GM06990 (cell line): ENCODE data around the gene PEX11G.

Source experiments
- DNase-seq: peaks from one replicate; pipeline ENCODE4 v3.0.0-alpha.2; 2011; ENCODE audit not compliant: insufficient read length; ENCODE audit errors: extremely low read depth
- H3K27me3 ChIP-seq: replicated peaks from 2 replicates; pipeline ENCODE4 v1.6.0; 2011; ENCODE audit warnings: low read length; ENCODE audit not compliant: control insufficient read depth, insufficient read depth
- H3K36me3 ChIP-seq: 2 replicates; pipeline ENCODE4 v1.5.1; 2011; ENCODE audit warnings: low read length; ENCODE audit not compliant: control insufficient read depth, insufficient read depth
- H3K4me3 ChIP-seq: replicated peaks from 2 replicates; pipeline ENCODE4 v1.5.1; 2011; ENCODE audit warnings: low read depth, mild to moderate bottlenecking, control low read depth, low read length
- TF ChIP-seq, protein P1 (sequence below): IDR thresholded peaks from 2 replicates; pipeline ENCODE4 v1.5.1; 2011; ENCODE audit warnings: low read length, control low read depth, mild to moderate bottlenecking, inconsistent platforms; ENCODE audit not compliant: insufficient read depth, poor library complexity, severe bottlenecking

Gene PEX11G

DNA sequence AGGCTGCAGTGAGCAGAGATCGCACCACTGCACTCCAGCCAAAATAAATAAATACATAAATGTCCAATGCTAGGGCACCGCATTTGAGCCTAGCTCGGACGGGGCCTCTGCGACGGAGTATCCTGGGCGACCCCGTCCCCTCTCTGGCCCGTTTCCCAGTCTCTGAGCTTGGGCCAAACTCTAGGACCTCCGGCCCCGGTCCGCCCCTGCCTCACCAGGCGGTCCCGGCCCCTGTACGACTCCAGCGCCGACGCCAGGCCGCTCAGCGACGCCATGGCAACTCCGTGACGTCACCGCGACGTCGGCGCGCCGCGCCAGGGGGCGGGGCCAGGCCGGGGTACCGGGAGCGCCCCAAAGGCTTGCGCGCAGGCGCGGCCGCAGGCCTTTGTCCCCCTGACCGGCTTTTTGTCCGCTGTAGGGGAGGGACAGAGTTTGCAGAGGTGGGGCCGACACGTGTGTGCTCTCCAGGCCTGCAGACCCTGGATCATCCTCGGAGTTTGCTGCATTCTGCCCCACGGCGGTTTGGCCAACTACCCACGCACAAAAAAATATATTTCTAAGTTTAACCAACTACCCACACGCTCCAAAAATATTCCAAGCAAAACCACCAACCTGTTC, at the start of gene PEX11G:
TSS of gene PEX11G (minus strand) at position 300 of the 618 bp plus-strand sequence. CDS start at position 275, 25 bp downstream.
- TF ChIP-seq, protein P1, sequence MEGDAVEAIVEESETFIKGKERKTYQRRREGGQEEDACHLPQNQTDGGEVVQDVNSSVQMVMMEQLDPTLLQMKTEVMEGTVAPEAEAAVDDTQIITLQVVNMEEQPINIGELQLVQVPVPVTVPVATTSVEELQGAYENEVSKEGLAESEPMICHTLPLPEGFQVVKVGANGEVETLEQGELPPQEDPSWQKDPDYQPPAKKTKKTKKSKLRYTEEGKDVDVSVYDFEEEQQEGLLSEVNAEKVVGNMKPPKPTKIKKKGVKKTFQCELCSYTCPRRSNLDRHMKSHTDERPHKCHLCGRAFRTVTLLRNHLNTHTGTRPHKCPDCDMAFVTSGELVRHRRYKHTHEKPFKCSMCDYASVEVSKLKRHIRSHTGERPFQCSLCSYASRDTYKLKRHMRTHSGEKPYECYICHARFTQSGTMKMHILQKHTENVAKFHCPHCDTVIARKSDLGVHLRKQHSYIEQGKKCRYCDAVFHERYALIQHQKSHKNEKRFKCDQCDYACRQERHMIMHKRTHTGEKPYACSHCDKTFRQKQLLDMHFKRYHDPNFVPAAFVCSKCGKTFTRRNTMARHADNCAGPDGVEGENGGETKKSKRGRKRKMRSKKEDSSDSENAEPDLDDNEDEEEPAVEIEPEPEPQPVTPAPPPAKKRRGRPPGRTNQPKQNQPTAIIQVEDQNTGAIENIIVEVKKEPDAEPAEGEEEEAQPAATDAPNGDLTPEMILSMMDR: no peak
- no peaks in the 10 kb centered on the region for H3K36me3 ChIP-seq
- no peaks in the 10 kb centered on the region for H3K27me3 ChIP-seq
- peak; percentile 91 for DNase-seq
- H3K4me3 ChIP-seq: peak within 1 kb of the TSS; percentile 79

DNA sequence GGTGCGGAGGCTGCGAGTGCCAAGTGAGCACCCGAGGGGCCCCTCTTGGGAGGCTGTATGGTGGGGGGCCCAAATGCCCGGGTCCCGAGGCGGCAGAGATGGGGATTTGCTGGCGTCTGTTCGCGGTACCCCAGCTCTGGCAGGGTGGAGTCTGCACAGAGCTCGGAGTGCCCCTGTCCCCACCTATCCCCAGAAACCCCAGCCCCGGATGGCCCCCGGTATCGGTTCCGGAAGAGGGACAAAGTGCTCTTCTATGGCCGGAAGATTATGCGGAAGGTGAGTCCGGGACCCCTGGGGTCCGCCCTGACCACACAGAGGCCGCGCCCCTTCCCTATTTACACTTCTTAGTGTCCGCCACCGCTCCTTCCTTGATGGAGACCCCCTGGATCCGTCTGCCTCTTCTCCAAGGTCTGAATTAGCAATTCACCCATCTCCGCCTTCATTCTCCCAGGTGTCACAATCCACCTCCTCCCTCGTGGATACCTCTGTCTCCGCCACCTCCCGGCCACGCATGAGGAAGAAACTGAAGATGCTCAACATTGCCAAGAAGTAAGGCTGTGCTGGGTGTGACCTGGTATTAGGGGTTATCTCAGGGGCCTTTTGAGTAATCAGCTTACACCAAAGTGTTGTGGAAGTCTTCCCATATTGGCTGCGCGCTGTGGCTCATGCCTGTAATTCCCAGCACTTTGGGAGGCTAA, 47.3 kb upstream of the PEX11G start:
- no peaks in the 10 kb centered on the region for H3K27me3 ChIP-seq
- no peak for DNase-seq
- TF ChIP-seq, protein P1: no peak
- peaks cover 7% of the 10 kb centered on the region for H3K36me3 ChIP-seq
- H3K4me3 ChIP-seq: peak overlapping the region; percentile 96

DNA sequence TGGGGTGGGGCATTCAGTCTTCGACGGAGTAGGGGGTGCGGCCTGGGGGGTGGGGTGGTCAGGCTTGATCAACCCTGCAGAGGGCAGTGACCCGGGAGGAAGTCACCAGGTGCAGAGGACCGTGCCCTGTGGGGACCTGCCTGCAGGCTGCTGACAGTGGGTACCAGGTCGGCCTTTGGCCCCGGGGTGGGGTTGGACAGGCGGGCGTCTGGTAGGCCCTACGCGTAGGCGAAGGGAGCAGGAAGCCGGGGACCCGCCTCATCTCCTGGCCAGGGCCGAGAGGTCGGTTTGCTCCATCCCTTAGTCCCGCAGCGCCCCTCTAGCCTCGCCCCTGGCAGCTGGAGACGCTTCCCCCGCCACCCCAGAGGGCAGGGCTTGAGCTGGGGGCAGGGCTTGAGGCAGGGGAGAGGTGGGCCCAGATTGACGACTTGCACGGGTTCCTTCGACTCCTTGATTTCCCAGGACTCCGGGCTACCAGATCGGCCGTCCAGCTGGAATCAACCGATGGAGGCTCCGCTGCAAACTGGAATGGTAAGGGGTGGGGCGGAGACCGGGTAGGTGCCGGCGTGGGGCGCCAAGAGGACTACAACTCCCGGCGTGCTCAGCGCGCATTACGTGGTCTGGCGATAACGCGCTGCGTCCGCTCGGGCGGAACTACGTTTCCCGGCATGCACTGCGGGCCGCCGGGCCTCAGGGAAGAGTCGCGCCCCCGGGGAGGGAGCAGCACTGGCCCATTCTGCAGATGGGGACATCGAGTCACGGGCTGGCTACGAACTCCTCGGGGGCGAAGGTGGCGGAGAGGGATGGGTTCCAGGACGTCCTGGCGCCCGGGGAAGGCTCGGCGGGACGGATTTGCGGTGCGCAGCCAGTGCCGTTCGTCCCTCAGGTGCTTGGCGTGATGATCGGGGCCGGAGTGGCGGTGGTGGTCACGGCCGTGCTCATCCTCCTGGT, 46.5 kb upstream of the PEX11G start, which contains the start of gene PNPLA6:
TSS of gene PNPLA6 (plus strand) at position 671 of the 951 bp plus-strand sequence. CDS start at position 743, 72 bp downstream.
- peaks cover under 1% of the 10 kb centered on the region for H3K36me3 ChIP-seq
- peak within 1 kb of the TSS; percentile 96 for H3K4me3 ChIP-seq
- no peaks in the 10 kb centered on the region for H3K27me3 ChIP-seq
- TF ChIP-seq, protein P1: no peak
- peak; percentile 94 for DNase-seq

DNA sequence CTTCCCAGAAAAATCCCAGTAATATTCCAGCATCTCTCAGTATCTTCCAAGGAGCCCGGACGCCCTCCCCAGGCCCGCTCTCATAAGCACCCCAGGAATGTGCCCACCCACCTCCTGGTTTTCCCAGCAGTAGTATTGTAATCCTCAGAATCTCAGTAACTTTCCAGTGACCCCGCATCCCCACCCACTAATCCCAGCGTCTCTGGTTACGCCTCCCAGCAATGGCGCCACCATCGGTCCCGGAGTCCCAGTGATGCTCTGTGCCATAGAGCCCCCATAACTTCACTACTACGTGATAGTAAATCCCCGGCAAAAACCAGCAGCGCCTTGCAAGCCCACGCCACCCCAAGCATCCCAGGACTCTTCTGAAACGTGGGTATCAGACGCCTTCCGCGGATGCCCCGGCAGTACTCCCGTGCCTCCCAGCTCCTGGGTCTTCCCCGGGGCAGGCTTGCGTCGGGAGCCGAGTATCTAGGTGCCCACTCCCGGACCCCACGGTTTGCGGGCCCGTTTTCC, 45.8 kb upstream of the PEX11G start:
- no peak for DNase-seq
- peak overlapping the region; percentile 96 for H3K4me3 ChIP-seq

More for the DNA sequence above, 45.8 kb upstream of the PEX11G start:
- Histone ChIP-seq H3K27me3 (no peaks in the 10 kb centered on the region), H3K36me3 (no peaks in the 10 kb centered on the region)
- TF ChIP-seq, protein P1: peak; percentile 24
